Measurements from ENCODE around the gene IFITM5.

Gene IFITM5

DNA sequence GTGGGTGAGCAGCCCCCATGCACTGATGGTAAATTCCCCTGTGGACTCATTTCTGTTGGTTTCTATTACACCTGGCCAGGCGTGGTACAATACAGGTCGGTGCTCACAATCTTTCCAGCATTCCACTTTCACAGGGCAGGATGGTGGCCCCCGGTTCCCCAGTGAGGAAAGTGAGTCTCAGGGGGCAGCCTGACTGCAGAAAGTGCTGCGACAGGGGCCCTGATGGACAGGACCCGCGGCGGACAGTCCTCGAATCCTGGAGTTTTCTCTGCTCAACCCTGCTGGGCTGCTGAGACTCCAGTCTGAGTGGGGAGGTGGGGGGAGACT, 13.5 kb downstream of the IFITM5 start:
- peaks cover 2% of the 10 kb centered on the region; the same call in 1 of the 2 replicates for H3K27me3 ChIP-seq (replicated peaks; ENCODE audit: control insufficient read depth, insufficient read depth, low read length)
- no peak overlapping the region for H3K4me3 ChIP-seq (replicated peaks; ENCODE audit: low read depth, low read length)
- H3K36me3 ChIP-seq (ENCODE audit: control insufficient read depth, insufficient read depth, low read length): no peaks in the 10 kb centered on the region
- DNase-seq (ENCODE audit: extremely low read depth, insufficient read length): no peak
- TF ChIP-seq, protein P1, sequence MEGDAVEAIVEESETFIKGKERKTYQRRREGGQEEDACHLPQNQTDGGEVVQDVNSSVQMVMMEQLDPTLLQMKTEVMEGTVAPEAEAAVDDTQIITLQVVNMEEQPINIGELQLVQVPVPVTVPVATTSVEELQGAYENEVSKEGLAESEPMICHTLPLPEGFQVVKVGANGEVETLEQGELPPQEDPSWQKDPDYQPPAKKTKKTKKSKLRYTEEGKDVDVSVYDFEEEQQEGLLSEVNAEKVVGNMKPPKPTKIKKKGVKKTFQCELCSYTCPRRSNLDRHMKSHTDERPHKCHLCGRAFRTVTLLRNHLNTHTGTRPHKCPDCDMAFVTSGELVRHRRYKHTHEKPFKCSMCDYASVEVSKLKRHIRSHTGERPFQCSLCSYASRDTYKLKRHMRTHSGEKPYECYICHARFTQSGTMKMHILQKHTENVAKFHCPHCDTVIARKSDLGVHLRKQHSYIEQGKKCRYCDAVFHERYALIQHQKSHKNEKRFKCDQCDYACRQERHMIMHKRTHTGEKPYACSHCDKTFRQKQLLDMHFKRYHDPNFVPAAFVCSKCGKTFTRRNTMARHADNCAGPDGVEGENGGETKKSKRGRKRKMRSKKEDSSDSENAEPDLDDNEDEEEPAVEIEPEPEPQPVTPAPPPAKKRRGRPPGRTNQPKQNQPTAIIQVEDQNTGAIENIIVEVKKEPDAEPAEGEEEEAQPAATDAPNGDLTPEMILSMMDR (IDR thresholded peaks at IDR 0.05; ENCODE audit: insufficient read depth, low read length, poor library complexity, severe bottlenecking): no peak

DNA sequence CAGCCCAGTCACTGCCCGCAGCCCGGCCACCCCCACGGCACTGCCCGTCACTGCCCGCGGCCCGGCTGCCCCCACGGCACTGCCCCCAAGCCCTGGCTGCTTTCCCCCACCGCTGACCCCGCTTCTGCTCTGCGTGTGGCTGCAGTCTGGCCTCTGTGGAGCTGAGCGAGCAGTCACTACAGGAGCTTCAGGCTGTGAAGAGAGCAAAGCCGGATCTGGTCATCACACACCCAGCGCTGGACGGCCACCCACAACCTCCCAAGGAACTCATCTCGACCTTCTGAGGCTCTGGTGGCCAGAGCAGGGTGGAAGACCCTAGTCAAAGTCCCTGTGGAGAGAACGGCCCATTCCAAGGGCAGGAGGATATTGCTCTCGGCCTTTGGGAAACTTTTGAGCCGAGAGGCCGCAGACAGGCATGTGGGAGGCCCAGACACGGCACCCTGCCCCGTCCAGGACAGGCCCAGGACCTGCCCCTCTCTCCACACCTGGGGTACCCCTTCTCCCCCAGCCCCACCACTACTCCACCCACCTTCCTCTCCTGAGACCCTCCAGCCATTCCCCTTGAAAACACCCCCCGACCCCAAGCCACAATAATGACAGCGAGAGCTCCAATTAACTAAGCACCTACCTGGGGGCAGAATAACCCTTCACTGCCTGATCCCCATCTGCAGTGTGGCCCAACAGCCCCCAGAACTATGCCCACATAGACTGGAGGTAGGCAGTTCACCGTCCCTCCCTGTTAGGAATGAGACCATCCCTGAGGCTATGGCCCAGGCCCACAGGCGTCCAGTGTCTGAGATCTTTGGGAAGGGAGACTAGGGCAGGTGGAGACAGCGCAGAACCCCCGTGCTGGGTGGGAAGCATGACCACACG, 14.1 kb downstream of the IFITM5 start:
- no peaks in the 10 kb centered on the region for H3K36me3 ChIP-seq (ENCODE audit: control insufficient read depth, insufficient read depth, low read length)
- no peak overlapping the region for H3K4me3 ChIP-seq (replicated peaks; ENCODE audit: low read depth, low read length)
- no peak for DNase-seq (ENCODE audit: extremely low read depth, insufficient read length)
- peaks cover 2% of the 10 kb centered on the region; the same call in 1 of the 2 replicates for H3K27me3 ChIP-seq (replicated peaks; ENCODE audit: control insufficient read depth, insufficient read depth, low read length)
- TF ChIP-seq, protein P1 (IDR thresholded peaks at IDR 0.05; ENCODE audit: insufficient read depth, low read length, poor library complexity, severe bottlenecking): no peak

DNA sequence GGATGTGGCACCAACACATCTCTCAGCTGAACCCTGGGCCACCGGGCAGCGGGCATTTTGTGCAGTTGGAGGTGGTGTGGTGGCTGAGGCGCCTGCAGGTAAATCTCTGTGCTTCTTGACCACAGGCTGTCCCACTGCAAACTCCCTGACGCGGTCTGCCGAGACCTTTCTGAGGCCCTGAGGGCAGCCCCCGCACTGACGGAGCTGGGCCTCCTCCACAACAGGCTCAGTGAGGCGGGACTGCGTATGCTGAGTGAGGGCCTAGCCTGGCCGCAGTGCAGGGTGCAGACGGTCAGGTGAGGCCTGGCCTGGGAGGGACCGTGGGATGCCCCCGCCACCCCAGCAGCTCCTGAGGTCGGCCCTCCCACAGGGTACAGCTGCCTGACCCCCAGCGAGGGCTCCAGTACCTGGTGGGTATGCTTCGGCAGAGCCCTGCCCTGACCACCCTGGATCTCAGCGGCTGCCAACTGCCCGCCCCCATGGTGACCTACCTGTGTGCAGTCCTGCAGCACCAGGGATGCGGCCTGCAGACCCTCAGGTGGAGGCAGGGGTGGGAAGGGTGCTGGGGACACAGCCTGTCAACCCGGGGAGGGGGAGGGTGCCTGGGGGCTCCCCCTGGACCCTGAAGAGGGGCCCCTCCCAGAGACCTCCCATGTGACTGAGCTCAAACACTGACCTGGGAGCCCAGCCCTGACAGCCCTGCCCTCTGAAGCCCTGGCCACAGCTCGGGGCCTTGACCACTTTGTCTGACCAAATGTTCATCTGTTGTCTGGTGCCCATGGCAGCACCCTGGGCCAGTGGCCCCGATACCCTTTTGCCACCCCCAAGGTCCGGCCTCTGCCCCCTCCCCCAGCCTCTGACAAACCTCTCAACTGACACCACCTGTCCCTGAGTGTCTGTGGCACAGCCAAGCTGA, 15.0 kb downstream of the IFITM5 start:
- TF ChIP-seq, protein P1 (IDR thresholded peaks at IDR 0.05; ENCODE audit: insufficient read depth, low read length, poor library complexity, severe bottlenecking): no peak
- H3K36me3 ChIP-seq (ENCODE audit: control insufficient read depth, insufficient read depth, low read length): no peaks in the 10 kb centered on the region
- DNase-seq (ENCODE audit: extremely low read depth, insufficient read length): no peak
- no peak overlapping the region for H3K4me3 ChIP-seq (replicated peaks; ENCODE audit: low read depth, low read length)
- H3K27me3 ChIP-seq (replicated peaks; ENCODE audit: control insufficient read depth, insufficient read depth, low read length): peaks cover 2% of the 10 kb centered on the region; the same call in 1 of the 2 replicates

DNA sequence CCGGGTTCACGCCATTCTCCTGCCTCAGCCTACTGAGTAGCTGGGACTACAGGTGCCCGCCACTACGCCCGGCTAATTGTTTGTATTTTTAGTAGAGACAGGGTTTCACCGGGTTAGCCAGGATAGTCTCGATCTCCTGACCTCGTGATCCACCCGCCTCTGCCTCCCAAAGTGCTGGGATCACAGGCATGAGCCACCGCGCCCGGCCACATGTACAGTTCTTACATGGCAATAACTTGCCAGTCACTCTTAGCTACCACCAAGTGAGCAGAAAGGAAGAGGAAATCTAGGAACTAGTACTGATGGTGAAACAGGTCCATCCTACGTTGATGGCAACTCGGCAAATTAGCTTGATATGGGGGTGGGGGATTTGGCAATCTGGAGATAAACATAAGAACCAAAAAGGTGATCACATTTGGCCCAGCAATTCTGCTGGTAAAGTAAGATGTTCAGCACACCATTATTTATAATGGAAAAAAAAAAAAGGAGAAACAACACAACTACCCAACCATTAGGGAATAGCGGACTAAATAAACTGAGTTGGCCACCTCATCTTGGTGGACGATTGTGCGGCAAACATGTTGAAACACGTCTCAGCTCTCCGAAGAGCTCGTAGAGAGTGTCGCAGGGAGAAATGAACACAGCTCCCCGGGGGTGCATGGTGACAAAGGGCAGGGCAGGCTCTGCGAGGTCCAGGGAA, 15.8 kb downstream of the IFITM5 start:
- Histone ChIP-seq H3K4me3 (replicated peaks; ENCODE audit: low read depth, low read length) (no peak overlapping the region), H3K36me3 (ENCODE audit: control insufficient read depth, insufficient read depth, low read length) (no peaks in the 10 kb centered on the region), H3K27me3 (replicated peaks; ENCODE audit: control insufficient read depth, insufficient read depth, low read length) (peaks cover 2% of the 10 kb centered on the region; the same call in 1 of the 2 replicates)
- no peak for DNase-seq (ENCODE audit: extremely low read depth, insufficient read length)
- TF ChIP-seq, protein P1 (IDR thresholded peaks at IDR 0.05; ENCODE audit: insufficient read depth, low read length, poor library complexity, severe bottlenecking): no peak

DNA sequence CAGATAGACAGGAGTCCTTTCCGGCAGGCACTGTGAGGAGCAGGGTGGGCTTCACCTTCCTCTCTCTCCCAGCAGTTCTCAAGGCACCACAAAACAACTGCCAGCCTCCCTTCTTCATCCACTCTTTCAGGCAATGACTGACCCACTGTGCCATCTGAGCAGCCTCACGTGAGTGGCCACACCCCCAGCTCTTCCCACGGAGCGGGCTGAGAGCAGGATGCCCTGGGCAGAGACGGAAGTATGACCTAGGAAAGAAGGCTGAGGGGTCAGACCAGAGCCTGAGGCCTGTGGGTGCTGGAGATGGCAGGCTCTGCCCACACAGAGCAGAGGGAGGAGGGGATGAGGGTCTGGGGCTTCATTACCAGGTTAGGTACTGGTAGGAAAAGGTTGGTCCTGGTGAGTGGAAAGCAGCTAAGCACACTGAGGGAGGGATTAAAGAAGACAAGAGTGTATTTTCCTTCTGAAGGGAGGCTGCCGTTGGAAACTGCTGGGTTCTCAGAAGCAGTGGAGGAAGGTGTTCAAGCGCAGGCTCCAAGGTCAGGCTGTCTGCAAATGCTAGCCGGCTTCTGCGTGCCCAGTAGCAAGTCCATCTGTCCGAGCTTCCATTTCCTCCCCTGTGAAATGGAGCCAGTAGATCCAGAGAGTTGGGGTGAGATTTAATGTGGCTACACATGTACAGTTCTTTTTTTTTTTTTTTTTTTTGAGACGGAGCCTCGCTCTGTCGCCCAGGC, 16.5 kb downstream of the IFITM5 start:
- peaks cover 2% of the 10 kb centered on the region; the same call in 1 of the 2 replicates for H3K27me3 ChIP-seq (replicated peaks; ENCODE audit: control insufficient read depth, insufficient read depth, low read length)
- no peaks in the 10 kb centered on the region for H3K36me3 ChIP-seq (ENCODE audit: control insufficient read depth, insufficient read depth, low read length)
- no peak for DNase-seq (ENCODE audit: extremely low read depth, insufficient read length)
- TF ChIP-seq, protein P1 (IDR thresholded peaks at IDR 0.05; ENCODE audit: insufficient read depth, low read length, poor library complexity, severe bottlenecking): no peak
- H3K4me3 ChIP-seq (replicated peaks; ENCODE audit: low read depth, low read length): no peak overlapping the region

All from GM06990 (cell line).